22Rv1 (cell line): ENCODE data around the gene FOCAD.

Experiments
- ZFX ChIP-seq: fragments of 450-650 bp; IDR thresholded peaks from 2 replicates; pipeline ENCODE4 v1.6.1; 2017; ENCODE audit warnings: antibody characterized with exemption, borderline replicate concordance
- TF ChIP-seq, protein P1 (sequence below): fragments of 450-650 bp; IDR thresholded peaks from 2 replicates; pipeline ENCODE4 v1.5.1; 2017; ENCODE audit warnings: mild to moderate bottlenecking

DNA sequence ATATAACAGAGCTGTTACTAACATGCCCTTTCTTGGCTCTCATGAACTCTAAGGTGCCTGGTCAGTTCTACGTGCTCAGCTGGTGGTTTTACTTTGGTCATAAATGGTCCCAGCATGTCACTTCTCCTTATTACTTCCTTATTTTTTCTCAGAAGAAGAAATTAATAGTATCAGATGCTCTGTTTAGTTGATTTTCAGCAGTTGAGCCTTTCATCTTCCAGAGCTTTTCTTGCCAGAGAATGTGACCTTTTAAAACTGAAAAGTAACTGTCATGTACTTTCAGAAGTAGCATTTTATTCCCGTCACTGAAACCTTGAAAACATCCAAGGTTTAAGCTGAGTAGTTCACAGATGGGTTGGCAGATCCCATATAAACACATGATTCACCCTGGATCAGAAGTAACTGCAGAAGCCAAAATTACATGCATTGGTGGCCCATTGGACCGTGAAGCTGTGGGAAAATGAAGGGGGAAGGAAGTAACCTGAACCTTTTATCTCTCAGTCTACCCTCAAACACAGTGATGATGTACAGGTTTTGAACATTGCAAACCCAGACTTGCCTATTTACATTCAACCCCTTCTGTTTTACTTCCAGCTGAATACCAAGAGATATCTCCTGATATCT, 296.9 kb downstream of the FOCAD start:
- TF ChIP-seq, protein P1, sequence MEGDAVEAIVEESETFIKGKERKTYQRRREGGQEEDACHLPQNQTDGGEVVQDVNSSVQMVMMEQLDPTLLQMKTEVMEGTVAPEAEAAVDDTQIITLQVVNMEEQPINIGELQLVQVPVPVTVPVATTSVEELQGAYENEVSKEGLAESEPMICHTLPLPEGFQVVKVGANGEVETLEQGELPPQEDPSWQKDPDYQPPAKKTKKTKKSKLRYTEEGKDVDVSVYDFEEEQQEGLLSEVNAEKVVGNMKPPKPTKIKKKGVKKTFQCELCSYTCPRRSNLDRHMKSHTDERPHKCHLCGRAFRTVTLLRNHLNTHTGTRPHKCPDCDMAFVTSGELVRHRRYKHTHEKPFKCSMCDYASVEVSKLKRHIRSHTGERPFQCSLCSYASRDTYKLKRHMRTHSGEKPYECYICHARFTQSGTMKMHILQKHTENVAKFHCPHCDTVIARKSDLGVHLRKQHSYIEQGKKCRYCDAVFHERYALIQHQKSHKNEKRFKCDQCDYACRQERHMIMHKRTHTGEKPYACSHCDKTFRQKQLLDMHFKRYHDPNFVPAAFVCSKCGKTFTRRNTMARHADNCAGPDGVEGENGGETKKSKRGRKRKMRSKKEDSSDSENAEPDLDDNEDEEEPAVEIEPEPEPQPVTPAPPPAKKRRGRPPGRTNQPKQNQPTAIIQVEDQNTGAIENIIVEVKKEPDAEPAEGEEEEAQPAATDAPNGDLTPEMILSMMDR, result no peak
- TF ChIP-seq ZFX, result no peak
